ENCODE measurements around the gene PLCB1. TPM values are rescaled to one million over a fixed set of nuclear protein-coding genes. Genes with fewer than 3 reads are reported as not detected.

The PLCB1 gene
- total and polyA plus RNA-seq, 7 experiments from 2014 or later: 0.56 to 17.6 (median 2.3) TPM

GRCh38 chr20:8647961-8648441 lies 515.9 kb downstream of the PLCB1 start:
- Histone ChIP-seq H3K4me3 (ENCODE audit: low read length) (no peak overlapping the region), H3K27ac (ENCODE audit: low read depth, low read length) (no peak overlapping the region), H3K9me3 (ENCODE audit: control insufficient read depth in 2 of 3, low read length in 3 of 3) (no peaks in the 10 kb centered on the region), H3K36me3 (ENCODE audit: control insufficient read depth in 2 of 3, insufficient read depth in 3 of 3, low read length in 3 of 3) (no peaks in the 10 kb centered on the region), H3K27me3 (ENCODE audit: control insufficient read depth in 2 of 2, insufficient read depth in 2 of 2, low read length in 2 of 2) (no peaks in the 10 kb centered on the region), H3K4me1 (ENCODE audit: control insufficient read depth in 2 of 2, insufficient read depth in 2 of 2, low read length in 2 of 2) (no peaks in the 10 kb centered on the region)
- H3K27ac Mint-ChIP-seq: no peak overlapping the region
- H3K4me3 Mint-ChIP-seq: no peak overlapping the region
- H3K4me1 Mint-ChIP-seq: no peaks in the 10 kb centered on the region
- CTCF ChIA-PET: no interaction called here
- H3K36me3 Mint-ChIP-seq: peaks cover 0 to 4% (median 0%) of the 10 kb centered on the region in 5 donors
- ATAC-seq: no peak
- intact Hi-C loops (cut with micrococcal nuclease): no loop called here
- H3K27me3 Mint-ChIP-seq: no peaks in the 10 kb centered on the region
- DNase-seq: no peak
- POLR2A ChIA-PET: no interaction called here
- H3K9me3 Mint-ChIP-seq: peaks cover 0 to 3% (median 0%) of the 10 kb centered on the region in 11 donors

GRCh38 chr20:8648466-8648865 lies 516.4 kb downstream of the PLCB1 start:
- Mint-ChIP-seq H3K9me3 (peaks cover 0 to 3% (median 0%) of the 10 kb centered on the region in 11 donors), H3K27ac (no peak overlapping the region), H3K36me3 (peaks cover 0 to 4% (median 0%) of the 10 kb centered on the region in 5 donors), H3K4me3 (no peak overlapping the region), H3K27me3 (no peaks in the 10 kb centered on the region), H3K4me1 (no peaks in the 10 kb centered on the region)
- Histone ChIP-seq H3K36me3 (ENCODE audit: control insufficient read depth in 2 of 3, insufficient read depth in 3 of 3, low read length in 3 of 3) (no peaks in the 10 kb centered on the region), H3K4me3 (ENCODE audit: low read length) (no peak overlapping the region), H3K4me1 (ENCODE audit: control insufficient read depth in 2 of 2, insufficient read depth in 2 of 2, low read length in 2 of 2) (no peaks in the 10 kb centered on the region), H3K9me3 (ENCODE audit: control insufficient read depth in 2 of 3, low read length in 3 of 3) (no peaks in the 10 kb centered on the region), H3K27me3 (ENCODE audit: control insufficient read depth in 2 of 2, insufficient read depth in 2 of 2, low read length in 2 of 2) (no peaks in the 10 kb centered on the region), H3K27ac (ENCODE audit: low read depth, low read length) (no peak overlapping the region)
- ATAC-seq: no peak
- intact Hi-C loops (cut with micrococcal nuclease): no loop called here
- ChIA-PET POLR2A (no interaction called here), CTCF (no interaction called here)
- no peak for DNase-seq

- DNase-seq: no peak
- H3K27ac ChIP-seq (ENCODE audit: low read depth, low read length): no peak overlapping the region
- H3K36me3 ChIP-seq (ENCODE audit: control insufficient read depth in 2 of 3, insufficient read depth in 3 of 3, low read length in 3 of 3): no peaks in the 10 kb centered on the region
- H3K27ac Mint-ChIP-seq: no peak overlapping the region
- no peaks in the 10 kb centered on the region for H3K36me3 Mint-ChIP-seq
- H3K4me1 Mint-ChIP-seq: no peaks in the 10 kb centered on the region
- H3K4me3 ChIP-seq (ENCODE audit: low read length): no peak overlapping the region
- H3K27me3 ChIP-seq (ENCODE audit: control insufficient read depth in 2 of 2, insufficient read depth in 2 of 2, low read length in 2 of 2): no peaks in the 10 kb centered on the region
- H3K9me3 Mint-ChIP-seq: peaks cover 0 to 4% (median 0%) of the 10 kb centered on the region in 11 donors
- ChIA-PET POLR2A (no interaction called here), CTCF (no interaction called here)
- no peaks in the 10 kb centered on the region for H3K27me3 Mint-ChIP-seq
- no peaks in the 10 kb centered on the region for H3K4me1 ChIP-seq (ENCODE audit: control insufficient read depth in 2 of 2, insufficient read depth in 2 of 2, low read length in 2 of 2)
- intact Hi-C loops (cut with micrococcal nuclease): no loop called here
- no peaks in the 10 kb centered on the region for H3K9me3 ChIP-seq (ENCODE audit: control insufficient read depth in 2 of 3, low read length in 3 of 3)
- no peak for ATAC-seq
- H3K4me3 Mint-ChIP-seq: no peak overlapping the region
These were observed 520.3 kb downstream of the PLCB1 start for GRCh38 chr20:8652396-8652795.

GRCh38 chr20:8654486-8654885 lies 522.4 kb downstream of the PLCB1 start:
- Histone ChIP-seq H3K27ac (ENCODE audit: low read depth, low read length) (no peak overlapping the region), H3K4me1 (ENCODE audit: control insufficient read depth in 2 of 2, insufficient read depth in 2 of 2, low read length in 2 of 2) (no peaks in the 10 kb centered on the region), H3K36me3 (ENCODE audit: control insufficient read depth in 2 of 3, insufficient read depth in 3 of 3, low read length in 3 of 3) (no peaks in the 10 kb centered on the region), H3K4me3 (ENCODE audit: low read length) (no peak overlapping the region), H3K27me3 (ENCODE audit: control insufficient read depth in 2 of 2, insufficient read depth in 2 of 2, low read length in 2 of 2) (no peaks in the 10 kb centered on the region), H3K9me3 (ENCODE audit: control insufficient read depth in 2 of 3, low read length in 3 of 3) (no peaks in the 10 kb centered on the region)
- H3K27me3 Mint-ChIP-seq: no peaks in the 10 kb centered on the region
- POLR2A ChIA-PET: no interaction called here
- H3K4me1 Mint-ChIP-seq: no peaks in the 10 kb centered on the region
- ATAC-seq (no peak), DNase-seq (no peak)
- peaks cover 0 to 4% (median 0%) of the 10 kb centered on the region in 11 donors for H3K9me3 Mint-ChIP-seq
- H3K4me3 Mint-ChIP-seq: no peak overlapping the region
- intact Hi-C loops (cut with micrococcal nuclease): no loop called here
- H3K36me3 Mint-ChIP-seq: no peaks in the 10 kb centered on the region
- CTCF ChIA-PET: no interaction called here
- no peak overlapping the region for H3K27ac Mint-ChIP-seq

- ATAC-seq (no peak), DNase-seq (no peak)
- no peaks in the 10 kb centered on the region for H3K4me1 ChIP-seq (ENCODE audit: control insufficient read depth in 2 of 2, insufficient read depth in 2 of 2, low read length in 2 of 2)
These were observed 524.3 kb downstream of the PLCB1 start for GRCh38 chr20:8656335-8656734.

GRCh38 chr20:8657664-8658063 lies 525.6 kb downstream of the PLCB1 start:
- H3K27me3 Mint-ChIP-seq: no peaks in the 10 kb centered on the region
- Histone ChIP-seq H3K4me3 (ENCODE audit: low read length) (no peak overlapping the region), H3K4me1 (ENCODE audit: control insufficient read depth in 2 of 2, insufficient read depth in 2 of 2, low read length in 2 of 2) (no peaks in the 10 kb centered on the region), H3K36me3 (ENCODE audit: control insufficient read depth in 2 of 3, insufficient read depth in 3 of 3, low read length in 3 of 3) (no peaks in the 10 kb centered on the region), H3K9me3 (ENCODE audit: control insufficient read depth in 2 of 3, low read length in 3 of 3) (no peaks in the 10 kb centered on the region), H3K27ac (ENCODE audit: low read depth, low read length) (no peak overlapping the region), H3K27me3 (ENCODE audit: control insufficient read depth in 2 of 2, insufficient read depth in 2 of 2, low read length in 2 of 2) (no peaks in the 10 kb centered on the region)
- H3K4me1 Mint-ChIP-seq: no peaks in the 10 kb centered on the region
- peaks cover 0 to 7% (median 0%) of the 10 kb centered on the region in 11 donors for H3K9me3 Mint-ChIP-seq
- intact Hi-C loops (cut with micrococcal nuclease): no loop called here
- ATAC-seq (no peak), DNase-seq (no peak)
- no peaks in the 10 kb centered on the region for H3K36me3 Mint-ChIP-seq
- no peak overlapping the region for H3K27ac Mint-ChIP-seq
- no peak overlapping the region for H3K4me3 Mint-ChIP-seq
- ChIA-PET CTCF (no interaction called here), POLR2A (no interaction called here)

More at GRCh38 chr20:8656335-8656734, 524.3 kb downstream of the PLCB1 start:
- Histone ChIP-seq H3K4me3 (ENCODE audit: low read length) (no peak overlapping the region), H3K27me3 (ENCODE audit: control insufficient read depth in 2 of 2, insufficient read depth in 2 of 2, low read length in 2 of 2) (no peaks in the 10 kb centered on the region), H3K27ac (ENCODE audit: low read depth, low read length) (no peak overlapping the region), H3K9me3 (ENCODE audit: control insufficient read depth in 2 of 3, low read length in 3 of 3) (no peaks in the 10 kb centered on the region), H3K36me3 (ENCODE audit: control insufficient read depth in 2 of 3, insufficient read depth in 3 of 3, low read length in 3 of 3) (no peaks in the 10 kb centered on the region)
- no peak overlapping the region for H3K27ac Mint-ChIP-seq
- intact Hi-C loops (cut with micrococcal nuclease): no loop called here
- peaks cover 0 to 4% (median 0%) of the 10 kb centered on the region in 11 donors for H3K9me3 Mint-ChIP-seq
- H3K27me3 Mint-ChIP-seq: no peaks in the 10 kb centered on the region
- CTCF ChIA-PET: interaction anchor here (0.6 kb wide), 1 partner anchor 12 kb away, joined by 6 read pairs; no protein-coding TSS in a partner anchor
- no peaks in the 10 kb centered on the region for H3K36me3 Mint-ChIP-seq
- POLR2A ChIA-PET: no interaction called here
- no peaks in the 10 kb centered on the region for H3K4me1 Mint-ChIP-seq
- no peak overlapping the region for H3K4me3 Mint-ChIP-seq

GRCh38 chr20:8658103-8658502 lies 526.0 kb downstream of the PLCB1 start:
- Histone ChIP-seq H3K9me3 (ENCODE audit: control insufficient read depth in 2 of 3, low read length in 3 of 3) (no peaks in the 10 kb centered on the region), H3K27ac (ENCODE audit: low read depth, low read length) (no peak overlapping the region), H3K4me3 (ENCODE audit: low read length) (no peak overlapping the region), H3K4me1 (ENCODE audit: control insufficient read depth in 2 of 2, insufficient read depth in 2 of 2, low read length in 2 of 2) (no peaks in the 10 kb centered on the region), H3K27me3 (ENCODE audit: control insufficient read depth in 2 of 2, insufficient read depth in 2 of 2, low read length in 2 of 2) (no peaks in the 10 kb centered on the region), H3K36me3 (ENCODE audit: control insufficient read depth in 2 of 3, insufficient read depth in 3 of 3, low read length in 3 of 3) (no peaks in the 10 kb centered on the region)
- DNase-seq (no peak), ATAC-seq (peak; percentile 47)
- ChIA-PET CTCF (no interaction called here), POLR2A (no interaction called here)
- H3K27ac Mint-ChIP-seq: no peak overlapping the region
- H3K9me3 Mint-ChIP-seq: peaks cover 0 to 7% (median 0%) of the 10 kb centered on the region in 11 donors
- H3K4me1 Mint-ChIP-seq: no peaks in the 10 kb centered on the region
- intact Hi-C loops (cut with micrococcal nuclease): no loop called here
- H3K27me3 Mint-ChIP-seq: no peaks in the 10 kb centered on the region
- H3K36me3 Mint-ChIP-seq: no peaks in the 10 kb centered on the region
- no peak overlapping the region for H3K4me3 Mint-ChIP-seq
